Uterus (tissue), 4 donors: Measurements from ENCODE around the gene NMNAT3. TPM values are rescaled to one million over a fixed set of nuclear protein-coding genes. Genes with fewer than 3 reads are reported as not detected.
"Not testable (repeated sequence)": the region's sequence is repeated elsewhere in the genome, so short reads cannot be mapped to it uniquely, and the experiment has no call there.

Experiments used
- DNase-seq, 2 donors: peaks; one replicate each; pipeline ENCODE4 v3.0.0-alpha.2; 2019 to 2020
- H3K27ac ChIP-seq, 2 donors: fragments of 200-600 bp; sonication (generic); 1 replicate in 1 of 2; 2 replicates in 1 of 2; pipeline ENCODE4 v1.5.1; 2016 to 2018
- H3K27me3 ChIP-seq, 2 donors: fragments of 200-600 bp; sonication (generic); one replicate each; pipeline ENCODE4 v1.5.1; 2018 to 2019; ENCODE audit warnings: control low read depth in 1 of 2
- H3K36me3 ChIP-seq, 2 donors: fragments of 200-600 bp; sonication (generic); one replicate each; pipeline ENCODE4 v1.5.1; 2019; ENCODE audit warnings: control low read depth in 1 of 2
- H3K4me1 ChIP-seq, 2 donors: fragments of 200-600 bp; sonication (generic); one replicate each; pipeline ENCODE4 v1.5.1; 2018 to 2019; ENCODE audit warnings: control low read depth in 1 of 2
- H3K4me3 ChIP-seq, 2 donors: fragments of 200-600 bp; sonication (generic); 1 replicate in 1 of 2; 2 replicates in 1 of 2; pipeline ENCODE4 v1.5.1; 2018 to 2019; ENCODE audit warnings: mild to moderate bottlenecking in 1 of 2
- H3K9me3 ChIP-seq, 2 donors: fragments of 200-600 bp; sonication (generic); one replicate each; pipeline ENCODE4 v1.5.1; 2019; ENCODE audit warnings: control low read depth in 1 of 2
- POLR2A ChIP-seq, 2 donors: fragments of 450-650 bp; IDR thresholded peaks; one replicate each; pipeline ENCODE4 v1.6.1; 2016; ENCODE audit warnings: antibody characterized with exemption in 2 of 2, mild to moderate bottlenecking in 1 of 2, moderate library complexity in 1 of 2
- intact Hi-C: fragments of 100-400 bp; cut with DNase I; formaldehyde crosslinking; loops from one replicate; pipeline ENCODE4 v1.15.1; 2023; ENCODE audit warnings: low total_unique reads
- total RNA-seq, 4 donors: library from RNA; depleted of rRNA in 3 of 4; stranded (reverse); fragments of >200 nt in 3 of 4; gene quantifications; one replicate each; pipeline versions ENCODE4 v1.1.0 to v1.2.4, GENCODE V29; 2014 to 2023
- TF ChIP-seq, protein P1 (sequence below), 4 experiments: fragments of 200-600 bp in 2 of 4; fragments of 450-650 bp in 2 of 4; sonication (generic) in 2 of 4; IDR thresholded peaks; one replicate each; pipeline ENCODE4 v1.5.1; 2016 to 2019; ENCODE audit warnings: antibody characterized with exemption in 4 of 4, mild to moderate bottlenecking in 2 of 4, moderate library complexity in 1 of 4
- donor health status: DM: yes; HTN: yes; CAD: no.

The NMNAT3 gene
- total RNA-seq, 4 donors from 2014 or later, result 2.4 to 17.2 (median 7.5) TPM

DNA sequence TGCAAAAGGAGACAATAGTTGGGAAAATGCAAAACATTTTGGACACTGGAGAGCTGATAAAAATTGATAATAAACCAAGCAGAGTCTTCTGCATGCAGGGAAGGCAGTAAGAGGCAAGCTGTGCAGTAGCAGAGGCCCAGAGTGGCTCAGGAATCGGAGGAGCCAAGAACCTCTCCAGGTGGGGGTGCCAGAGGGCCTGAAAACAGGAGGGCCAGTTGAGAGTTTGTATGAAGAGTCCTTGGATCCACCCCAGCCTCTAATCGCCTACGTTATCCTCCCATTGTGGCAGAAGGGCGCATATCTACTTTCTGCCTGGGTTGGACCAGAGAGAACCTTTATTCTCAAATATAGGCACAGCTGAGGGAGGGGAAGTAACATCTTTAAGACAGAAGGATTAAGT is 89.3 kb downstream of the NMNAT3 start:
- Histone ChIP-seq H3K36me3 (no peaks in the 10 kb centered on the region), H3K27ac (no peak overlapping the region), H3K27me3 (no peaks in the 10 kb centered on the region), H3K4me1 (no peaks in the 10 kb centered on the region), H3K4me3 (no peak overlapping the region), H3K9me3 (no peaks in the 10 kb centered on the region)
- DNase-seq, result no peak
- intact Hi-C loops, result no loop called here
- TF ChIP-seq POLR2A (IDR thresholded peaks at IDR 0.05), result no peak
- TF ChIP-seq, protein P1, sequence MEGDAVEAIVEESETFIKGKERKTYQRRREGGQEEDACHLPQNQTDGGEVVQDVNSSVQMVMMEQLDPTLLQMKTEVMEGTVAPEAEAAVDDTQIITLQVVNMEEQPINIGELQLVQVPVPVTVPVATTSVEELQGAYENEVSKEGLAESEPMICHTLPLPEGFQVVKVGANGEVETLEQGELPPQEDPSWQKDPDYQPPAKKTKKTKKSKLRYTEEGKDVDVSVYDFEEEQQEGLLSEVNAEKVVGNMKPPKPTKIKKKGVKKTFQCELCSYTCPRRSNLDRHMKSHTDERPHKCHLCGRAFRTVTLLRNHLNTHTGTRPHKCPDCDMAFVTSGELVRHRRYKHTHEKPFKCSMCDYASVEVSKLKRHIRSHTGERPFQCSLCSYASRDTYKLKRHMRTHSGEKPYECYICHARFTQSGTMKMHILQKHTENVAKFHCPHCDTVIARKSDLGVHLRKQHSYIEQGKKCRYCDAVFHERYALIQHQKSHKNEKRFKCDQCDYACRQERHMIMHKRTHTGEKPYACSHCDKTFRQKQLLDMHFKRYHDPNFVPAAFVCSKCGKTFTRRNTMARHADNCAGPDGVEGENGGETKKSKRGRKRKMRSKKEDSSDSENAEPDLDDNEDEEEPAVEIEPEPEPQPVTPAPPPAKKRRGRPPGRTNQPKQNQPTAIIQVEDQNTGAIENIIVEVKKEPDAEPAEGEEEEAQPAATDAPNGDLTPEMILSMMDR (IDR thresholded peaks at IDR 0.05), result no peak

DNA sequence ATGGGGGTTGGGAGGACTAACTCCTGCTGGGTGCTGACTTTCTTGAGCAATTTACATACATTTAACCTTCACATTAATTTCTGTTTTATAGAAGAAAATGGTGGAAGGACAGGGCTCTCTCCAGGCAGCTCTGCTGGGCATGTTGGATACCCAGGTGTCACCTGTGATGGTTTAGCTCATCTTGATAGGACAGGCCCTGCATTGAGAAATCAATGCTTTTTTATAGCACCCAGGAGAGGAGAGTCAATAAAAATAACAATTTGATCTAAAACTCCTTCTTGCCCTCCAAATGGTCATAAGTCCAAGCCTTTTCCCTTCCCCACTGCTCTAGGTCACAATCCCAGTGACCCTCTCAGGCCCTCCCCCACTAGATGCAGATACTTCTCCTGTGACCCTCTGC is 90.0 kb downstream of the NMNAT3 start:
- DNase-seq, result no peak
- intact Hi-C loops, result no loop called here
- TF ChIP-seq, protein P1 (IDR thresholded peaks at IDR 0.05), result no peak
- TF ChIP-seq POLR2A (IDR thresholded peaks at IDR 0.05), result no peak
- Histone ChIP-seq H3K27ac (no peak overlapping the region), H3K36me3 (no peaks in the 10 kb centered on the region), H3K9me3 (no peaks in the 10 kb centered on the region), H3K4me3 (no peak overlapping the region), H3K4me1 (no peaks in the 10 kb centered on the region), H3K27me3 (no peaks in the 10 kb centered on the region)

DNA sequence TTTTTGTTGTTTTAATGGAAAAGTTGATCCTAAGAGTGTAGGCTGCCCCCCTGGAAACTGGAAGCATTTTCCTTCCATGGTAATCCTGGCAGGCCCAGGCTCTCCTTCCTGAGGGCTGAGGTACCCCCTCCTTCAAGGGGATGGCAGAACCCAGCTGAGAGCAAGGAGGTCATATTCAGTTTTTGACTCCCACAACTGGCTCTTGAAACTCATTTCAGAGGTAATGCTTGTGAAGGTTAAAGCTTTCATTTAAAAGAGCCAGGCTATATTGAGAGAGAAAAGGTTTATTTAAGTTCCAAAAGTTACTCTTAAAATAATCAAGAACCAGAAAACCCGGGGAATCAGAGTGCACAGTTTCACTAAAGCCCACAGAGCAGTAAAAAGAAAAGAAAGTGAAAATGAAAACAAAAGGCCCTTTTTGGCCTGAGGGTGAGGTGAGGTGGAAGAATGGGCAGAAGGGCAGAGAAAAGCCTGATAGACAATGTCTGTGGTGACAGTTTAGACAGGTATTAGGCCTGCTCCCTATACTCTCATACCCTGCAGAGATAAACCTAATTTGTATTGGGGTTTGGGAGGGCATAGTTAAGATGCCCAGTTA is 91.3 kb downstream of the NMNAT3 start:
- DNase-seq, result no peak
- Histone ChIP-seq H3K4me1 (no peaks in the 10 kb centered on the region), H3K27me3 (no peaks in the 10 kb centered on the region), H3K36me3 (no peaks in the 10 kb centered on the region), H3K9me3 (no peaks in the 10 kb centered on the region), H3K4me3 (no peak overlapping the region), H3K27ac (no peak overlapping the region)
- TF ChIP-seq, protein P1 (IDR thresholded peaks at IDR 0.05), result no peak
- no peak for TF ChIP-seq POLR2A (IDR thresholded peaks at IDR 0.05)
- intact Hi-C loops, result no loop called here

DNA sequence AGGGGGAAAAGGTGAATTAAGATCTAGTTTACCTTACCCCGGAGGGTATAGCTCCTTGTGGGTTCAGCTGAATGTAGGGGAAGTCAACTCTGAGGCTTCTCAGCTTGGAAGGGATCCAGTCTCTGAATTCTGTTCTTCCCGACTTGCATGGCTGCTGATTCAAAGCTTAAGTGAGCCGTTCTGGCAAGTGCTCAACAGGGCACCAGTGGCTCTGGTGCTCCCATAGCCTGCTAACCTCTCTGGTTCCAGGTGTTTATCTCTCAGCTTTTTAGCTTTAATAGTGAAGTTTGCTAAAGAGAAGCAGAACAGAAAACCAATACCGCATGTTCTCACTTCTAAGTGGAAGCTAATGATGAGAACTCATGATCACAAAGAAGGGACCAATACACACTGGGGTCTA is 92.0 kb downstream of the NMNAT3 start:
- DNase-seq, result no peak
- TF ChIP-seq, protein P1 (IDR thresholded peaks at IDR 0.05), result no peak
- TF ChIP-seq POLR2A (IDR thresholded peaks at IDR 0.05), result no peak
- intact Hi-C loops, result no loop called here
- H3K4me3 ChIP-seq, result no peak overlapping the region
- H3K36me3 ChIP-seq, result no peaks in the 10 kb centered on the region
- no peaks in the 10 kb centered on the region for H3K27me3 ChIP-seq
- H3K4me1 ChIP-seq, result no peaks in the 10 kb centered on the region
- no peaks in the 10 kb centered on the region for H3K9me3 ChIP-seq
- H3K27ac ChIP-seq, result no peak overlapping the region

DNA sequence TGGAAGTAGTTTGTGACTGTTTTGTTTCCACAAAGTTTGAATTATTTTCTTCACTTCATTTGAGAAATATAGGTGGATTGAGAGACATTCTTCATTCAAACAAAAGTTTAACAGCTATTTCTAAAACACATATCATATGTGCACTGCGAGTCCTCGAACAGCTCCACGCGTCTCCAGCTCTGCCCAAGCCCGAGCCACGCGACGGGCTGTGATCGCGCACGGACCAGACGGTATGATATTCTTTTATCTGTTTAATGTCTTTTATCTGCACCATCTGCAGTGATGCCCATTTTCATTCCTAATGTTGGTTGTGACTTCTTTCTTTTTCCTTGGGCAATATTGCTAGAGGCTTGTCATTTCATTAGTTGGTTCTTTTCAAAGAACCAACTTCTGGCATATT is 94.1 kb downstream of the NMNAT3 start:
- H3K9me3 ChIP-seq, H3K36me3 ChIP-seq, H3K27ac ChIP-seq, H3K4me3 ChIP-seq, H3K4me1 ChIP-seq, DNase-seq, intact Hi-C loops, H3K27me3 ChIP-seq: not testable (repeated sequence)

DNA sequence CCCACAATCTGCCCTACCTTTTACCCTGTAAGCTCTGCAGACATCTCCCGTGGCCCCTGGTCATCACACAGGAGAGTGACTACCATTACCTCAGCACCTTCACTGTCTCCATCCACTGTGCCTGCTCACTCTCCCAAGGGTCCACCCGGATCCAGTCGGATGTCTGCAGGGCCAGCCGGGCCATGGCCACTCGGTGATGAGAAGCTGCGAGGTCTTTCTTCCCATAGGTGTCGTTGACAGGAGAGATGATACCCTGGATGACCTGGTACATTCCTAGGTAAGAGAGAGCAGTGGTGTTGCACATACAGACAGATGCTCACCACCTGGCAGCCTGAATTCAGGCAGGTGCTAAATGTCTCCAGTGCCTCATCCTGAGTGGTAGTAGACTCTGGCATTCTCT is 99.0 kb downstream of the NMNAT3 start:
- Histone ChIP-seq H3K27ac (no peak overlapping the region), H3K4me1 (no peaks in the 10 kb centered on the region), H3K4me3 (no peak overlapping the region), H3K9me3 (no peaks in the 10 kb centered on the region), H3K36me3 (no peaks in the 10 kb centered on the region), H3K27me3 (no peaks in the 10 kb centered on the region)
- TF ChIP-seq POLR2A (IDR thresholded peaks at IDR 0.05), result no peak
- TF ChIP-seq, protein P1 (IDR thresholded peaks at IDR 0.05), result no peak
- DNase-seq, result no peak
- intact Hi-C loops, result no loop called here
